M059J (cell line): Measurements from ENCODE around the gene CORO7. TPM values are rescaled to one million over a fixed set of nuclear protein-coding genes. Genes with fewer than 3 reads are reported as not detected.
A peak's percentile ranks its signal among the peaks of the same experiment; 100 is the strongest.

Source experiments
- DNase-seq: peaks from one replicate; pipeline ENCODE4 v3.0.0-alpha.2; 2012; ENCODE audit warnings: low read depth
- total RNA-seq: library from RNA; depleted of rRNA; stranded (reverse); fragments of >200 nt; shearing (Covaris generic); gene quantifications from 2 replicates; pipeline ENCODE4 v1.2.3, GENCODE V29; 2014

Gene CORO7
- total RNA-seq, 1 experiment from 2014 or later, result 13.1 TPM

- no peak for DNase-seq
Observed at GRCh38 chr16:4322121-4323052, 94.0 kb downstream of the CORO7 start.

- DNase-seq, result no peak
Observed at GRCh38 chr16:4321286-4322120, 94.9 kb downstream of the CORO7 start.

- no peak for DNase-seq
Observed at GRCh38 chr16:4320571-4321137, 95.7 kb downstream of the CORO7 start.

DNA sequence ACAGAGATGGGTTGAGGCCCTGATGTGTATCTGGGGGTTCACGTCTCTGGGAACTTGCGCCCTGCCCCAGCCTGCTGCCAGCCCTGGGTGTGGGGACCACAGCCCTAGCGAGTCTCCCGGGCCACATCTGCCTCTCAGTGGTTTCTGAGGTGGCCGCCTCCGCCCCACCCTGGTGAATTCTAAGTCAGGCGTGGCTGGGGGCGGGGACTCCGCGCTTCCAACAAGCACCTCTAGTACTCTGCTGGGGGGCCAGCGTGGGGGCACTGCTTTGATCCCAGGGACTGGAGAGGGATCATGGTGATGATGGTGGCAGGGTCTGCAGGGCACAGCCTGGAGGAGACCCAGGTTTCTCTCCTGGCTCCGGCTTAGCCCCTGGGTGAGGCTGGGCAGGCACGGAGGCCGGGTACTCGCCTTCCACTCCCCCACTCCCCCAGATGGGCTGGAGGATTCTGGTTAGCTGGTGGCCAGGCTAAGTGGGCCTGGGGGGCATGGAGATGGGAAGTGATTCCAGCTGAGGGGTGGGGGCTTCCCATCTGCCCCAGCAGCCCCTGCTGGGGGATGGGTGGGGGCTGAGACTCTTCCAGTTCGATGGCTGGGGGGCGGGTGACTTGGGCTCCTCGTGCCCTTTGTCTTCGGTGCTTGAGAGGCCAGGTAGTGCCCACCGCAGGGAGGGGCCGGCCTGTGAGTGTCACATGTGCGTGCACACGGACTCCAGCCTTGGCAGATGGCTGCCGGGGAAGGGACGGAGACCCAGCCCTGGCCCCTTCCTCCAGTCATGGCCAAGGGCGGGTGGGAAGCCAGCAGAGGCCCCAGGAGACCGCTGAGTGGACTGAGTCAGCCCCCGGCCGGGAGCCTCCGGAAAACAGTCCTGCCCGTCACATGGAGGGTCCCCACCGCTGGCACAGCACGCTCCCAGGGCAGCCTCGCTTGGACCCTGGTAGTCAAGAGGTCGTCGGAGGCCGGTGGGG is 96.7 kb downstream of the CORO7 start:
- no peak for DNase-seq

DNA sequence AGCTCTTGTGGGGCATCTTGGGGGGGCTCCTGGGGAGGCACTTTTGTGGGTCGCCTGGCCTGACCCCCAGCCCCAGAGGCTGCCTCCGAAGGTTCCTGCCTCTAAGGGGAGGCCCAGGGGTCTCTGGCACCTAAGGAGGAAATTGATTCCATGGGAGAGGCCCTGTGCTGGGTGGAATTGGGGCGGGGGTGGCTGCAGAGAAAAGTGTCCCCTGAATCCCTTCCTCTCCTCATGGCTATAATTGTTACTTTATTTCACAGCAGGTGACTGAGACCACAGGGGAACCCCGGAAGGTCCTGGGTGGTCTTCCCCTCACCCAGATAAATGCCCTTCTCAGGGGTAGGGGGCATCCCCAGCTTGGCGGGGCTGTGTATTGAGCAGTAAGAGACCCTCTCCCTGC is 97.4 kb downstream of the CORO7 start:
- DNase-seq, result no peak

GRCh38 chr16:4318451-4318910 is 97.9 kb downstream of the CORO7 start:
- no peak for DNase-seq

- peak; percentile 61 for DNase-seq
Observed at GRCh38 chr16:4317532-4318450, 98.6 kb downstream of the CORO7 start.

- DNase-seq, result peak; percentile 81
Observed at GRCh38 chr16:4316864-4317531, 99.4 kb downstream of the CORO7 start.

DNA sequence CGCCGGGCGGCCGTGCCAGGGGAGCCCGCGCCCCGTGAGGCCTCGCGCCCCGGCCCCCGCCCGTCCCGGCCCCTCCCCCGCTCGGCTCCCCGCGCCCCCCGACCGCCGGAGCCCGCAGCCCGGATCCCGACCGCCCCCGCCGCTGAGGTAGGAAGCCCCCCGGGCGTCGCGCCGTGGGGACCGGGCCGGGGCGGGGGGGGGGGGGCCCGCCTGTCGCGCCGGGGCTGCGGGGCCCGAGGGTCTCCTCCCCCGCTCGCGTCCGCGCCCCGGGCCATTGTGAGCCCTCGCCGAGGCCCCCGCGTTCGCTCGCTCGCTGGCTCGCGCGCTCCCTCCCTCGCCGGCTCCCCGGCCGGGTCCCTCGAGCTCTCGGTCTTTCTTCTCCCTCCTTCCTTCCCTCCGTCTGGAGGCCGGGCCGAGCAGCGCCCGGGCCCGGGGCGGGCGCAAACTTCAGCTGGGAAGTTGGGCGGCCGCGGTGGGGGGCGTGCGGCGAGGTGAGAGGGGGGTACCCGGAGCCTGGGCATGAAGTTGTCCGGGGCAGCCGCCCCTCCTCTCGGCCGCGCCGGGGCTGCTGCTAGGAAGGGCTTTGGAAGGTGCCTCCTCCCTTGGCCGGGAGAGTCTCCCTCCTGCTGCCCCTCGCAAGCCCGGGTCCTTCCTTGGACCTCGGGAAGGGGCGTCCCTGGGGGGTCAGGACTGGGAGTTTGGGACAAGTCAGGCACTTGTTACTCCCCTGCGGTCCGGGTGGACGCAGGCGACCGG is 100.1 kb downstream of the CORO7 start:
- DNase-seq, result peak; percentile 47

GRCh38 chr16:4315186-4316107 is 100.9 kb downstream of the CORO7 start, which contains the start of gene GLIS2:
GLIS2 (plus strand) TSS chr16:4316067; CDS start chr16:4332281, 16,214 bp downstream.
- peak; percentile 69 for DNase-seq

GRCh38 chr16:4314532-4315185 is 101.7 kb downstream of the CORO7 start:
- peak; percentile 55 for DNase-seq

- peak; percentile 24 for DNase-seq
Observed at GRCh38 chr16:4313563-4314531, 102.5 kb downstream of the CORO7 start.

- DNase-seq, result peak; percentile 87
Observed at GRCh38 chr16:4309833-4310266, 106.5 kb downstream of the CORO7 start.

- no peak for DNase-seq
Observed at GRCh38 chr16:4309102-4309832, 107.1 kb downstream of the CORO7 start.
